GM18909 (cell line): ENCODE results near the gene ABTB1.

Experiments
- ATAC-seq: cut with Tn5 transposase; IDR thresholded peaks from one replicate; pipeline ENCODE4 v1.9.1; 2021; ENCODE audit warnings: mild to moderate bottlenecking; ENCODE audit not compliant: unreplicated experiment, poor library complexity

ABTB1 gene

GRCh38 chr3:127684871-127685707, 12.3 kb downstream of the ABTB1 start:
- ATAC-seq: no peak

GRCh38 chr3:127685708-127686511, 13.2 kb downstream of the ABTB1 start:
- no peak for ATAC-seq

- ATAC-seq: no peak
Observed at GRCh38 chr3:127686512-127686894, 13.8 kb downstream of the ABTB1 start.

- ATAC-seq: no peak
Observed at GRCh38 chr3:127687228-127687737, 14.5 kb downstream of the ABTB1 start.

- no peak for ATAC-seq
Observed at GRCh38 chr3:127688022-127688415, 15.3 kb downstream of the ABTB1 start.

GRCh38 chr3:127688416-127689265, 15.9 kb downstream of the ABTB1 start:
- no peak for ATAC-seq

GRCh38 chr3:127689266-127689860, 16.6 kb downstream of the ABTB1 start:
- no peak for ATAC-seq

GRCh38 chr3:127690106-127690505, 17.4 kb downstream of the ABTB1 start:
- ATAC-seq: no peak

- ATAC-seq: no peak
Observed at GRCh38 chr3:127690823-127691452, 18.2 kb downstream of the ABTB1 start.

GRCh38 chr3:127691489-127691888, 18.7 kb downstream of the ABTB1 start:
- ATAC-seq: no peak

GRCh38 chr3:127691974-127692373, 19.2 kb downstream of the ABTB1 start:
- no peak for ATAC-seq

GRCh38 chr3:127692501-127693335, 20.0 kb downstream of the ABTB1 start:
- no peak for ATAC-seq

GRCh38 chr3:127693336-127693843, 20.6 kb downstream of the ABTB1 start:
- ATAC-seq: no peak

- no peak for ATAC-seq
Observed at GRCh38 chr3:127694467-127695215, 21.9 kb downstream of the ABTB1 start.

GRCh38 chr3:127697551-127698240, 24.9 kb downstream of the ABTB1 start:
- ATAC-seq: peak; percentile 56

GRCh38 chr3:127698286-127698685, 25.5 kb downstream of the ABTB1 start:
- ATAC-seq: no peak

GRCh38 chr3:127698691-127699415, 26.1 kb downstream of the ABTB1 start:
- no peak for ATAC-seq
